K562 (cell line): ENCODE data around the gene PHLDB3. TPM values are rescaled to one million over a fixed set of nuclear protein-coding genes. Genes with fewer than 3 reads are reported as not detected.

Experiments used
- ATAC-seq: fragments of 200-7000 bp; cut with Tn5 transposase; 3 replicates; pipeline ENCODE4 v1.9.1; 2020; ENCODE audit warnings: moderate library complexity
- BruUV-seq: library from RNA; stranded (reverse); fragments of 400-500 nt; replicated peaks from 2 replicates; lab custom pipeline; 2021; lab: Mats Ljungman, UMichigan
- CTCF ChIA-PET: fragments of 300-600 bp; formaldehyde crosslinking; extraction: SDS; loops from one replicate; lab custom pipeline; 2021; ENCODE audit warnings: low intra/inter-chr PET ratio; lab: Yijun Ruan, JAX
- POLR2A ChIA-PET: fragments of 300-600, 350-650 bp; sonication (Branson Sonifier 250); formaldehyde crosslinking; extraction: SDS; loops from one replicate; lab custom pipeline; 2021; ENCODE audit warnings: antibody characterized with exemption, inconsistent platforms; lab: Yijun Ruan, JAX
- DNase-seq, 4 experiments: peaks; one replicate each; pipeline versions ENCODE4 v3.0.0 to v3.0.0-alpha.2; 2011 to 2018; ENCODE audit warnings: low spot score in 3 of 4, mixed read lengths in 3 of 4; ENCODE audit errors: extremely low read depth in 1 of 4
- FAIRE-seq: peaks from 2 replicates; lab custom pipeline; 2011; peaks lifted over from hg19 to GRCh38; lab: Jason Lieb, UNC
- H2AFZ ChIP-seq: 2 replicates; pipeline ENCODE4 v1.6.0; 2011; ENCODE audit warnings: low read depth, low read length, control low read depth, inconsistent platforms
- H3K27ac ChIP-seq: fragments of 200-600 bp; 3 replicates; pipeline ENCODE4 v1.8.0; 2011; ENCODE audit warnings: low read depth, mild to moderate bottlenecking, control low read depth, inconsistent platforms, low read length, moderate library complexity, mixed read lengths; ENCODE audit errors: extremely low read depth
- H3K27me3 ChIP-seq, 2 experiments: fragments of 300-600 bp in 1 of 2; 2 replicates in 1 of 2; 3 replicates in 1 of 2; pipeline versions ENCODE4 v1.6.0 to v1.8.0; 2011; ENCODE audit warnings: inconsistent platforms in 2 of 2, low read length in 2 of 2, mild to moderate bottlenecking in 1 of 2, mixed read lengths in 1 of 2, moderate library complexity in 1 of 2; ENCODE audit not compliant: control insufficient read depth in 2 of 2, insufficient read depth in 2 of 2
- H3K36me3 ChIP-seq: fragments of 300-600 bp; 3 replicates; pipeline ENCODE4 v1.8.0; 2011; ENCODE audit warnings: mild to moderate bottlenecking, low read length, inconsistent platforms; ENCODE audit not compliant: control insufficient read depth, insufficient read depth
- H3K4me1 ChIP-seq, 2 experiments: fragments of 200-600 bp in 1 of 2; replicated peaks in 1 of 2; 2 replicates in 1 of 2; 3 replicates in 1 of 2; pipeline versions ENCODE4 v1.5.1 to v1.8.0; 2011; ENCODE audit warnings: inconsistent platforms in 2 of 2, low read length in 2 of 2, mild to moderate bottlenecking in 1 of 2, mixed read lengths in 1 of 2, moderate library complexity in 1 of 2; ENCODE audit not compliant: control insufficient read depth in 2 of 2, insufficient read depth in 2 of 2
- H3K4me2 ChIP-seq: 2 replicates; pipeline ENCODE4 v1.6.1; 2011; ENCODE audit warnings: low read length, control low read depth, inconsistent platforms, mixed read lengths; ENCODE audit not compliant: insufficient read depth
- H3K4me3 ChIP-seq: fragments of 200-600 bp; sonication (generic), shearing (Covaris generic); 2 replicates; pipeline ENCODE4 v1.5.1; 2016; ENCODE audit warnings: control low read depth, inconsistent platforms
- H3K79me2 ChIP-seq: fragments of 200-600 bp; 3 replicates; pipeline ENCODE4 v1.8.0; 2011; ENCODE audit warnings: low read length, inconsistent platforms; ENCODE audit not compliant: control insufficient read depth, insufficient read depth
- H3K9ac ChIP-seq, 2 experiments: 2 replicates each; pipeline versions ENCODE4 v1.6.0 to v1.6.1; 2011; ENCODE audit warnings: low read depth in 2 of 2, low read length in 2 of 2, control low read depth in 1 of 2, inconsistent platforms in 1 of 2, mild to moderate bottlenecking in 1 of 2, mixed read lengths in 1 of 2; ENCODE audit not compliant: insufficient read depth in 1 of 2
- H3K9me1 ChIP-seq: one replicate; pipeline ENCODE4 v1.6.0; 2011; ENCODE audit warnings: inconsistent platforms, mild to moderate bottlenecking, low read length, moderate library complexity; ENCODE audit not compliant: control insufficient read depth, insufficient read depth
- H3K9me3 ChIP-seq: replicated peaks from 2 replicates; pipeline ENCODE4 v1.5.1; 2011; ENCODE audit warnings: low read depth, low read length, inconsistent platforms; ENCODE audit not compliant: control insufficient read depth, insufficient read depth
- H4K20me1 ChIP-seq: replicated peaks from 2 replicates; pipeline ENCODE4 v1.6.1; 2011; ENCODE audit warnings: low read length, inconsistent platforms, mixed read lengths; ENCODE audit not compliant: control insufficient read depth, insufficient read depth
- FOXP1 ChIP-seq: sonication (generic); formaldehyde crosslinking; IDR thresholded peaks from 2 replicates; pipeline ENCODE4 v1.8.0; 2022; ENCODE audit warnings: mild to moderate bottlenecking, missing genetic modification reagents
- NCOA1 ChIP-seq: fragments of 450-650 bp; IDR thresholded peaks from 2 replicates; pipeline ENCODE4 v1.6.1; 2016; ENCODE audit warnings: low read depth
- POLR2H ChIP-seq: IDR thresholded peaks from 2 replicates; pipeline ENCODE4 v1.6.1; 2016; ENCODE audit warnings: missing genetic modification characterization, low read depth, mild to moderate bottlenecking, control low read depth, missing compliant biosample characterization, moderate library complexity
- SAP30 ChIP-seq: fragments of 200-600 bp; sonication (generic); IDR thresholded peaks from 2 replicates; pipeline ENCODE4 v1.6.1; 2012; ENCODE audit warnings: borderline replicate concordance, low read depth, mild to moderate bottlenecking, moderate library complexity, low read length, control low read depth, inconsistent platforms; ENCODE audit not compliant: insufficient read depth, poor library complexity, severe bottlenecking
- TCF7L2 ChIP-seq: fragments of 150-350 bp; IDR thresholded peaks from 2 replicates; pipeline ENCODE4 v1.6.1; 2016; ENCODE audit warnings: low read depth, mild to moderate bottlenecking, low read length, moderate library complexity
- TEAD1 ChIP-seq, 2 experiments: fragments of 450-650 bp in 1 of 2; sonication (generic) in 1 of 2; formaldehyde crosslinking; IDR thresholded peaks; 2 replicates each; pipeline versions ENCODE4 v1.4.0 to v1.8.0; 2020 to 2022; ENCODE audit warnings: mild to moderate bottlenecking in 2 of 2, missing genetic modification reagents in 1 of 2
- ZNF217 ChIP-seq: sonication (generic); formaldehyde crosslinking; IDR thresholded peaks from 2 replicates; pipeline ENCODE4 v1.8.0; 2022; ENCODE audit warnings: mild to moderate bottlenecking, missing genetic modification reagents
- ZNF23 ChIP-seq: fragments of 250-450 bp; sonication (Bioruptor Pico); IDR thresholded peaks from 2 replicates; pipeline ENCODE4 v1.4.0; 2020; ENCODE audit warnings: mild to moderate bottlenecking
- ZNF699 ChIP-seq: fragments of 250-450 bp; sonication (Bioruptor Pico); IDR thresholded peaks from 2 replicates; pipeline ENCODE4 v1.8.0; 2021; ENCODE audit warnings: mild to moderate bottlenecking, moderate library complexity; ENCODE audit not compliant: insufficient replicate concordance
- WGBS: fragments of 100-300 bp; shearing (Covaris generic); methylation state at CpG from one replicate; pipeline ENCODE4 v1.1.6; 2016; ENCODE audit warnings: low coverage, mixed read lengths; ENCODE audit not compliant: insufficient coverage; ENCODE audit errors: missing lambda C conversion rate; 5-methylcytosine and 5-hydroxymethylcytosine counted together
- in situ Hi-C: fragments of 300-500 bp; cut with MboI; formaldehyde crosslinking; loops from 4 replicates; pipeline ENCODE4 v1.15.0; 2018; ENCODE audit warnings: inconsistent platforms, mixed read lengths
- intact Hi-C: fragments of 100-400 bp; cut with micrococcal nuclease; formaldehyde crosslinking; loops from 2 replicates; pipeline ENCODE4 v1.14.2; 2022
- polyA plus RNA-seq, 8 experiments: library from polyadenylated mRNA; depleted of rRNA in 4 of 8; stranded (reverse) in 5 of 8; unstranded in 3 of 8; fragments of >200 nt; fragmentation: Nextera tagmentation in 2 of 8; fragmentation: Illumina TruSeq in 1 of 8; extraction: Ambion mirVana in 2 of 8; extraction: Trizol in 1 of 8; gene quantifications; 2 replicates each; pipeline versions ENCODE4 v1.2.1 to v1.2.3, GENCODE V29; 2011 to 2014; ENCODE audit warnings: inconsistent platforms in 1 of 8, missing spikeins in 1 of 8
- total RNA-seq, 7 experiments: library from RNA; depleted of rRNA in 6 of 7; stranded (reverse); fragments of >200 nt in 6 of 7; fragmentation: Illumina TruSeq in 2 of 7; extraction: Trizol in 2 of 7; gene quantifications; 2 replicates each; pipeline versions ENCODE4 v1.2.1 to v1.2.3, GENCODE V29; 2011 to 2021; ENCODE audit warnings: low replicate concordance in 1 of 7

The PHLDB3 gene
- total and polyA plus RNA-seq, 9 of the 15 experiments (the other 6 are each of a cell fraction or from before 2014, with no cell fraction given) = 0.04 to 23.5 (median 3.9) TPM

- Histone ChIP-seq H3K4me3 (no peak overlapping the region), H3K36me3 (peaks cover 3% of the 10 kb centered on the region; the same call in 1 of the 3 replicates), H3K9me3 (no peaks in the 10 kb centered on the region), H3K27ac (no peak overlapping the region), H3K9me1 (no peaks in the 10 kb centered on the region), H3K4me1 (peaks cover 8 to 19% of the 10 kb centered on the region in 2 experiments; a peak in 4 of 5 replicates), H3K79me2 (no peaks in the 10 kb centered on the region), H4K20me1 (no peaks in the 10 kb centered on the region), H2AFZ (no peak overlapping the region), H3K27me3 (no peaks in the 10 kb centered on the region), H3K9ac (peak overlapping the region in 1 of 2 experiments; percentile 64; a peak in 1 of 4 replicates), H3K4me2 (no peak overlapping the region)
- BruUV-seq = no TSS peak
- FAIRE-seq (no peak), DNase-seq (no peak), ATAC-seq (no peak)
- intact Hi-C loops = no loop called here
- in situ Hi-C loops = no loop called here
- ChIA-PET POLR2A (interaction anchor here (0.6 to 0.7 kb wide), 2 partner anchors 22 to 34 kb away, joined by 3 read pairs; partner anchors contain the start of gene ZNF575), CTCF (no interaction called here)
- 37% methylated on average over 3 of the region's 3 CpGs for WGBS
- TF ChIP-seq FOXP1 (CRISPR knock-in tag) = no peak
- no peak for TF ChIP-seq ZNF699 (CRISPR knock-in tag)
- no peak for TF ChIP-seq SAP30
- TF ChIP-seq TCF7L2 = no peak
- TF ChIP-seq POLR2H (tag) = no peak
- no peak for TF ChIP-seq ZNF217 (CRISPR knock-in tag)
- no peak for TF ChIP-seq ZNF23 (CRISPR knock-in tag)
- no peak for TF ChIP-seq NCOA1
- no peak for TF ChIP-seq TEAD1 (CRISPR knock-in tag; IDR thresholded peaks at IDR 0.05)
Measured at GRCh38 chr19:43499042-43499441, 5.5 kb downstream of the PHLDB3 start.
